SIG-M5 (cell line): ENCODE data around the gene PAPPA2.
"Not testable (repeated sequence)": the region's sequence is repeated elsewhere in the genome, so short reads cannot be mapped to it uniquely, and the experiment has no call there.

Source experiments
- DNase-seq: peaks from one replicate; lab custom pipeline; 2025; lab: John Stamatoyannopoulos, UW

The PAPPA2 gene

GRCh38 chr1:176604461-176604860 is 141.5 kb downstream of the PAPPA2 start:
- no peak for DNase-seq

GRCh38 chr1:176605176-176605575 is 142.2 kb downstream of the PAPPA2 start:
- no peak for DNase-seq

- no peak for DNase-seq
These were observed 146.8 kb downstream of the PAPPA2 start for GRCh38 chr1:176609556-176610408.

GRCh38 chr1:176612791-176613190 is 149.8 kb downstream of the PAPPA2 start:
- no peak for DNase-seq

GRCh38 chr1:176617881-176618280 is 154.9 kb downstream of the PAPPA2 start:
- DNase-seq: no peak

GRCh38 chr1:176619261-176619660 is 156.3 kb downstream of the PAPPA2 start:
- no peak for DNase-seq

GRCh38 chr1:176625365-176625764 is 162.4 kb downstream of the PAPPA2 start:
- DNase-seq: no peak

GRCh38 chr1:176626572-176627061 is 163.6 kb downstream of the PAPPA2 start:
- no peak for DNase-seq

- DNase-seq: no peak
These were observed 165.8 kb downstream of the PAPPA2 start for GRCh38 chr1:176628775-176629174.

- not testable (repeated sequence) for DNase-seq
These were observed 171.8 kb downstream of the PAPPA2 start for GRCh38 chr1:176634733-176635132.

- no peak for DNase-seq
These were observed 175.9 kb downstream of the PAPPA2 start for GRCh38 chr1:176638713-176639526.

- DNase-seq: no peak
These were observed 180.6 kb downstream of the PAPPA2 start for GRCh38 chr1:176643536-176643935.

GRCh38 chr1:176648556-176648955 is 185.6 kb downstream of the PAPPA2 start:
- DNase-seq: no peak

GRCh38 chr1:176656257-176656995 is 193.5 kb downstream of the PAPPA2 start:
- no peak for DNase-seq

- no peak for DNase-seq
These were observed 206.8 kb downstream of the PAPPA2 start for GRCh38 chr1:176669782-176670181.

GRCh38 chr1:176670853-176671252 is 207.9 kb downstream of the PAPPA2 start:
- no peak for DNase-seq

- no peak for DNase-seq
These were observed 220.0 kb downstream of the PAPPA2 start for GRCh38 chr1:176682830-176683535.

- no peak for DNase-seq
These were observed 228.6 kb downstream of the PAPPA2 start for GRCh38 chr1:176691251-176692228.

GRCh38 chr1:176692431-176692830 is 229.5 kb downstream of the PAPPA2 start:
- DNase-seq: no peak

GRCh38 chr1:176692988-176693696 is 230.2 kb downstream of the PAPPA2 start:
- no peak for DNase-seq
